ENCODE data around the gene RND2. TPM values are rescaled to one million over a fixed set of nuclear protein-coding genes. Genes with fewer than 3 reads are reported as not detected.
A peak's percentile ranks its signal among the peaks of the same experiment; 100 is the strongest.

Gene RND2
- total and polyA plus RNA-seq, 9 of the 15 experiments (the other 6 are each of a cell fraction or from before 2014, with no cell fraction given): 0.15 to 1.9 (median 0.98) TPM

GRCh38 chr17:43020789-43021740 lies 4.0 kb upstream of the RND2 start (continued):
- TF ChIP-seq SMARCC2 (IDR thresholded peaks at IDR 0.05; ENCODE audit: low read depth) (peak; percentile 75), ILF3 (IDR thresholded peaks at IDR 0.05; ENCODE audit: borderline replicate concordance) (no peak), BRD4 (IDR thresholded peaks at IDR 0.05) (0 out of 2 replicates have a peak, but pooled peaks have one; percentile 27), RREB1 (CRISPR knock-in tag; IDR thresholded peaks at IDR 0.05) (peak; percentile 41; the same call in 1 of the 2 replicates), ZNF143 (CRISPR knock-in tag; IDR thresholded peaks at IDR 0.05) (no peak), FOXP1 (CRISPR knock-in tag; IDR thresholded peaks at IDR 0.05) (no peak), AFF1 (IDR thresholded peaks at IDR 0.05; ENCODE audit: low read depth in 1 of 2, partially characterized antibody in 2 of 2) (peak in 1 of 2 experiments; percentile 75), HOMEZ (CRISPR knock-in tag; IDR thresholded peaks at IDR 0.05) (no peak), ZEB2 (IDR thresholded peaks at IDR 0.05) (peak; percentile 72), HNRNPH1 (optimal IDR thresholded peaks at IDR 0.05; ENCODE audit: low read depth, low read length) (no peak), RBM22 (IDR thresholded peaks at IDR 0.05; ENCODE audit: low read depth, low read length, poor library complexity, severe bottlenecking) (no peak), ZZZ3 (IDR thresholded peaks at IDR 0.05) (no peak), WHSC1 (IDR thresholded peaks at IDR 0.05; ENCODE audit: low read length) (no peak), ZC3H8 (IDR thresholded peaks at IDR 0.05) (no peak)

All from K562 (cell line).